Measurements from ENCODE around the gene MYL12B. TPM values are rescaled to one million over a fixed set of nuclear protein-coding genes. Genes with fewer than 3 reads are reported as not detected.
"Not testable (repeated sequence)": the region's sequence is repeated elsewhere in the genome, so short reads cannot be mapped to it uniquely, and the experiment has no call there.

Gene MYL12B
- polyA plus RNA-seq (ENCODE audit: low read depth in 6 of 6), result 100 to 1,000 TPM; 574 to 848 (median 647) TPM

DNA sequence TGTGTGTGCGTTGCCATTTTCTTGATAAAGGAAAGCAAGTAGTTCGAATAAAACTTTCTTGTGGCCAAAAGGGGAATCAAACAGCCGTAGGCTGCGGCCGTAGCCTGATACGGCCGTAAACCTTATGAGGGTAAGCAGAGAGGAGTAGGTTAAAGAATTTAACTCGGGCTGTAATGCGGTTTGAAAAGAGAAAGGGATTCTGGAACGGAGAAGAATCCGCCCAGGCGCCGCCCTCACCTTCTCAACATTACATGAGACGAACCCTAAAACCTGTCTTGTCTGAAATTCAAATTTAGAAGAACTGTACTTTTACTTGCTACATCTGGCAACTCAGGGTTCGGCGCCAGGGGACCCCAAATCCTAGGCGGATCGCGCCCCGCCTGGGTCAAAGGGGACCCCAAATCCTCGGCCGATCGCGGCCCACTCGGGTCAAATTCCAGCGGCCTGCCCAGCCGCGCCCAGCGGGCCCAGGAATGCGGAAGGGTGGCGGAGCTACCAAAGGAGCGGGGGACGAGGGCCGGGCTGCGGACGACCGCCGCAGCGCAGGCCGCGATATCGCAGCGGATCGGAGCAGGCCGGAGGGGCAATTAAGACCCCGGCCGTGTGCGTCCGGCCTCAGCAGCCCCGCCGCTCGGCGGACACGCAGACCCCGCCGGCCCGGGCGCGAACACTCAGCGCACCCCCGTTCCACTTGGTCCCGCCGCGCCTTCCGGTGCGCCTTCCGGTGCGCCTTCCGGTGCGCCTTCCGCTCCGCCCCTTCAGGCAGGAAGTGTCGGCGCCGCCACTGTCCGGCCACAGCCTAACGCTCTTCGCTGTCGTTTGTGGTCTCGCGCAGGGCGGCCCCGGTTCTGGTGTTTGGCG lies at the start of gene MYL12B:
Gene MYL12B (plus strand): TSS at position 761 of the 861 bp plus-strand sequence. CDS start 10,766 bp downstream, outside the sequence.
- ATAC-seq (ENCODE audit: low read depth in 2 of 2) (peak; percentile 81 to 82), DNase-seq (peak; percentile 86)
- H3K4me1 Mint-ChIP-seq, result peaks cover 66 to 82% (median 75%) of the 10 kb centered on the region in 3 donors
- H3K4me3 Mint-ChIP-seq, result peak within 1 kb of the TSS; percentile 93 to 99 (median 98)
- H3K9me3 Mint-ChIP-seq, result no peaks in the 10 kb centered on the region
- peaks cover under 1 to 9% of the 10 kb centered on the region in 2 donors for H3K36me3 Mint-ChIP-seq
- H3K27ac Mint-ChIP-seq, result peak within 1 kb of the TSS; percentile 98 to 100 (median 99)
- no peaks in the 10 kb centered on the region for H3K27me3 Mint-ChIP-seq

GRCh38 chr18:3212657-3213056 lies 49.3 kb upstream of the MYL12B start:
- ATAC-seq (ENCODE audit: low read depth in 2 of 2) (no peak), DNase-seq (no peak)
- Mint-ChIP-seq H3K36me3 (peaks cover 0 to 8% of the 10 kb centered on the region in 2 donors), H3K27me3 (no peaks in the 10 kb centered on the region), H3K27ac (no peak overlapping the region), H3K4me3 (no peak overlapping the region), H3K4me1 (peaks cover 0 to 4% (median 0%) of the 10 kb centered on the region in 3 donors), H3K9me3 (peaks cover 0 to 4% (median 0%) of the 10 kb centered on the region in 7 donors)

DNA sequence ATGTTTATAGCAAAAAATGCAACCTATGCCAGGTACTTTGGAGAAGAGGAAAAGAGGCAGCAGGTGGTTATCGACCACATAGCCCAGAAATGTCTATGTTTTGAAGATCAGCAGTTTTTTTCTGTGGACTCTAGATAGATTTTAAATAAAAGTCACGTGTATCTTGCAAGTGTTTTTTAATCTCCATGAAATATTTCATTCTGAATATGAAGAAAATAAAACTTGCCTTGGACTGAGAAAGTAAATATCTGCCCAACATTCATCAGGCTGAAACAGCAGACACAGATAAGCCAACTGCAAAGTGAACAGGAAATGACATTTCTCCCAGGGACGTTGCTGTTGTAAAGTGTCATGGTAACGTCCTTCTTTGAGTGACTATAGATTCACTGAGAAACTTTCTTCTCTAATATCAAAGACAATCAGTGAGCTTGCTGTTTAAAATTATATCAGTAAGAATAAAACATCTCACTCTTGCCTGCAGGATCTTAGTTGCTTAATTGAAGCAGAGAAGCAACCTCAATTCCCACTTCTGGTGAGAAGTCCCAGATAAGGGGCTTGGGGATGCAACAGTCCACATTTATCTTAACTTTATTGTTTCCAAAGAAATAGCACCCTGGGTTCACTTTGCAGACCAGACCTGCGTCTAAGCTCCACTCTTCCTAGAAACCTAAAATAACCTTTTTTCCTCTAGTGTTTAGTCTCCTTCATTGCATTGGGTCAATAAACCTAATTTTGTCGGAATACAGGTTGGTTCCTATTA lies 48.5 kb upstream of the MYL12B start:
- Mint-ChIP-seq H3K36me3 (peaks cover 0 to 8% of the 10 kb centered on the region in 2 donors), H3K4me3 (no peak overlapping the region), H3K4me1 (peaks cover 0 to 4% (median 0%) of the 10 kb centered on the region in 3 donors), H3K27ac (no peak overlapping the region), H3K9me3 (peaks cover 0 to 4% (median 0%) of the 10 kb centered on the region in 7 donors), H3K27me3 (no peaks in the 10 kb centered on the region)
- no peak for DNase-seq
- ATAC-seq (ENCODE audit: low read depth in 2 of 2), result peak in 1 of 2 donors; percentile 32

GRCh38 chr18:3214855-3215637 lies 46.9 kb upstream of the MYL12B start:
- no peak for DNase-seq
- no peak overlapping the region for H3K27ac Mint-ChIP-seq
- no peaks in the 10 kb centered on the region for H3K27me3 Mint-ChIP-seq
- H3K4me1 Mint-ChIP-seq, result no peaks in the 10 kb centered on the region
- H3K36me3 Mint-ChIP-seq, result peaks cover 0 to 8% of the 10 kb centered on the region in 2 donors
- H3K9me3 Mint-ChIP-seq, result peaks cover 0 to 2% (median 0%) of the 10 kb centered on the region in 7 donors
- no peak for ATAC-seq (ENCODE audit: low read depth in 2 of 2)
- H3K4me3 Mint-ChIP-seq, result peak overlapping the region in 1 of 8 donors; percentile 35

DNA sequence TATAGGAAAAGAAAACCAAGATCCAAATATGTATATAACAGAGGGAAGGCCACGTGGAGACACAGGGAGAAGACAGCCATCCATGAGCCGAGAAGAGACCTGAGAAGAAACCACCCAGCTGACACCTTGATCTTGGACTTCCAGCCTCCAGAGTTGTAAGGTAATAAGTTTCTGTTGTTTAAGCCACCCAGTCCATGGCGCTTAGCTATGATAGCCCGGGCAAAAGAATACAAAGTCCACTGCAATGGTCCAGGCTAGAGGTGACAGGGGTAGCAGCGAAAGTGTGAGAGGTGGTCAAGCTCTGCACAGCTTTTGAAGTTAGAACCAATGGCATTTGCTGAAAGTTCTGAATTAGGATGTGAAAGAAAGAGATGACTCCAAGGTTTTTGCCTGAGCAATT lies 44.9 kb upstream of the MYL12B start:
- no peak overlapping the region for H3K4me3 Mint-ChIP-seq
- no peaks in the 10 kb centered on the region for H3K4me1 Mint-ChIP-seq
- ATAC-seq (ENCODE audit: low read depth in 2 of 2) (no peak), DNase-seq (no peak)
- no peak overlapping the region for H3K27ac Mint-ChIP-seq
- peaks cover 0 to 8% of the 10 kb centered on the region in 2 donors for H3K36me3 Mint-ChIP-seq
- no peaks in the 10 kb centered on the region for H3K27me3 Mint-ChIP-seq
- peaks cover 0 to 2% (median 0%) of the 10 kb centered on the region in 7 donors for H3K9me3 Mint-ChIP-seq

DNA sequence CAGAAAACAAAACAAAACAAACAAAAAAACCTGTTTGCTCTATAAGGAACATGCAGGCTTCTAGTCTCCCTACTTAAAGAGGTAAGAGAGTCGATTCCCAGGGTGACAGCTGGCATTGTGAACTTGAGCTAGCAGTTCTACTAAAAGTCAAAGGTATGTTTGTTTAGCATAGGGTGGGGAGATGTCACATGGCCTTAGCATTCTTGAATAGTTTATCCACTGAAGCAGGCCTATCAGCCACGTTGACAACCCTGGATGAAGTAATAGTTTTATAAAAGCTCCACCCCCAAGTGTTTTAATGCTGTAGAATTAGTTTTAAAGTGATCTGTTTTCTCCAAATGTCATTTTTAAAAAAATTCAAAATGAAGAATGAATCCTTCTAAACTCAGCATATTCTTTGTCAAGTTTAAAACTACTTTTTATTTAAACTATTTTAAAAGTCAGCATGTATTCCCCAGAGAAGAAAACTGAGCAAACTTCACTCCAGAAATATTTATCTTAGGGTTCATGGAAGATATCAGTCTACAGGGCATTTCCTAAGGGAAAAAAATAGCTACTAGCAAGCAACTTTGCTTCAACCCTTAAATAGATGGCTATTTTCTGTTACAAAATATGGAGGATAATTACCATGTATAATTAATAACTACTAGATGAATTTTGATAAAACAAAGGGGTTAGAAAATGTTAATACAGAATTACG lies 43.8 kb upstream of the MYL12B start:
- no peaks in the 10 kb centered on the region for H3K4me1 Mint-ChIP-seq
- no peaks in the 10 kb centered on the region for H3K27me3 Mint-ChIP-seq
- peak overlapping the region in 2 of 6 donors; percentile 18 to 64 for H3K27ac Mint-ChIP-seq
- H3K36me3 Mint-ChIP-seq, result peaks cover 0 to 8% of the 10 kb centered on the region in 2 donors
- peaks cover 0 to 2% (median 0%) of the 10 kb centered on the region in 7 donors for H3K9me3 Mint-ChIP-seq
- ATAC-seq (ENCODE audit: low read depth in 2 of 2) (no peak), DNase-seq (no peak)
- no peak overlapping the region for H3K4me3 Mint-ChIP-seq

DNA sequence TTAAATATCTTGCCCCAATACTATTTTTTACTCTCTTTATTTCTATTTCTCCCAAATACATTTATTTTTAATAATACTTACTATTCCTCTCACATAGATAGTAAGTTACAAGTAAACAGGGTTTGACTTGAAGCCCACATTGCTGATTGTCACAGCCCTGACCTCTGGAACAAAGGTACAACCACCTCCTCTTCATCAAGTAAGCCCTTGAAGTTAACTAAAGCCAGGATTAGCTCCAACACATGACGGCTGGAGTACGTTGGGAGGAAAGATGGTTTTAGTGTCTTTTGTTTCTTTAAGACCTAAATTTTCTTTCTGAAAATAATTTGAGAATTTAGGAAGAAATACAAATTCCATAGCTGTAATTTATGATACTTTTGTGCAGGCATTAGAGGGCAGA lies 43.1 kb upstream of the MYL12B start:
- Mint-ChIP-seq H3K36me3 (peaks cover 0 to 8% of the 10 kb centered on the region in 2 donors), H3K4me1 (no peaks in the 10 kb centered on the region), H3K27me3 (no peaks in the 10 kb centered on the region), H3K27ac (no peak overlapping the region), H3K4me3 (no peak overlapping the region), H3K9me3 (peaks cover 0 to 2% (median 0%) of the 10 kb centered on the region in 7 donors)
- no peak for ATAC-seq (ENCODE audit: low read depth in 2 of 2)
- no peak for DNase-seq

- DNase-seq (no peak), ATAC-seq (ENCODE audit: low read depth in 2 of 2) (no peak)
- Mint-ChIP-seq H3K9me3 (peaks cover 0 to 2% (median 0%) of the 10 kb centered on the region in 7 donors), H3K27ac (no peak overlapping the region), H3K4me3 (no peak overlapping the region), H3K4me1 (no peaks in the 10 kb centered on the region), H3K27me3 (no peaks in the 10 kb centered on the region), H3K36me3 (peaks cover 0 to 8% of the 10 kb centered on the region in 2 donors)
These were observed 42.7 kb upstream of the MYL12B start for GRCh38 chr18:3219241-3219630.

DNA sequence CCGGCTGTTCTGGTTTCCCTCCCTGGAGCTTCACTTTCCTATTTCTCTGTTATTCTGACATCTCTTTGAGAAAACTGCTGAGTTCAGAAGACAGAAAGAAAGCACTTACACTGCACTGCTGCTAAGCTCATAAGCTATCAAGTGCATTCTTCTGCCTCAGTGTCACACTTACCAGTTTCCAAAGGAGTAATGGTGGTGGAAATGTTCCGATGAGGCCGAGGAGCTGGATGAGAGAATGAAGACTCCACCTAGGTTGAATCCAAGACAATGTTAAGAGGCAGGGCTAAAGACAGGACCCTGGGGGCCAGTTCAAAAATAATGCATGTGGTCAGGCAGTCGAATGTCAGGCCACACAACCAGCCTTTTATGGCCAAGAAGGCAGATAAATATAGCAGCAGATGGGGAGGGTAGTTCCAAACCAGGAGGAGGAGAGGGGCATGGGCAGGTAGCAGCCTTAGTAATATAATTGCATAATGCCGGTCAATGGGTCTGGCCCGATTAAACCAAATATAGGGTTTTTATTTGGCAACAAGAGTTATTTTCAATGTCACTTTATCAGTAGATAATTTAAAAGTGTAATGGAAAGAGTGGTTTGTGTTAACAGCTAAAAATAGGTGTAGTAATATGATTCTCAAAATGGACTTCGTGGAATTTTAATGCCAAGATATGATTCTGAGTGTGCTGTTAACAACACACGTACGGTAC lies 42.1 kb upstream of the MYL12B start, which contains the start of gene MYOM1:
Gene MYOM1 (minus strand): TSS at position 338 of the 705 bp plus-strand sequence. CDS start 4,745 bp downstream, outside the sequence.
- H3K36me3 Mint-ChIP-seq, result peaks cover 0 to 8% of the 10 kb centered on the region in 2 donors
- no peak within 1 kb of the TSS for H3K4me3 Mint-ChIP-seq
- ATAC-seq (ENCODE audit: low read depth in 2 of 2) (no peak), DNase-seq (no peak)
- peaks cover 0 to 2% (median 0%) of the 10 kb centered on the region in 7 donors for H3K9me3 Mint-ChIP-seq
- H3K27me3 Mint-ChIP-seq, result no peaks in the 10 kb centered on the region
- no peaks in the 10 kb centered on the region for H3K4me1 Mint-ChIP-seq
- H3K27ac Mint-ChIP-seq, result peak within 1 kb of the TSS in 3 of 6 donors; percentile 7 to 48 (median 36)

- not testable (repeated sequence) for ATAC-seq (ENCODE audit: low read depth in 2 of 2); H3K4me1 Mint-ChIP-seq; H3K27ac Mint-ChIP-seq; H3K27me3 Mint-ChIP-seq; H3K36me3 Mint-ChIP-seq; DNase-seq; H3K4me3 Mint-ChIP-seq; H3K9me3 Mint-ChIP-seq
These were observed 41.1 kb upstream of the MYL12B start for GRCh38 chr18:3220868-3221267.

- Mint-ChIP-seq H3K9me3 (peaks cover 0 to under 1% (median 0%) of the 10 kb centered on the region in 7 donors), H3K4me3 (no peak overlapping the region), H3K36me3 (peaks cover 0 to 1% of the 10 kb centered on the region in 2 donors), H3K27ac (no peak overlapping the region), H3K27me3 (no peaks in the 10 kb centered on the region), H3K4me1 (no peaks in the 10 kb centered on the region)
- ATAC-seq (ENCODE audit: low read depth in 2 of 2) (no peak), DNase-seq (no peak)
These were observed 40.4 kb upstream of the MYL12B start for GRCh38 chr18:3221496-3221895.

DNA sequence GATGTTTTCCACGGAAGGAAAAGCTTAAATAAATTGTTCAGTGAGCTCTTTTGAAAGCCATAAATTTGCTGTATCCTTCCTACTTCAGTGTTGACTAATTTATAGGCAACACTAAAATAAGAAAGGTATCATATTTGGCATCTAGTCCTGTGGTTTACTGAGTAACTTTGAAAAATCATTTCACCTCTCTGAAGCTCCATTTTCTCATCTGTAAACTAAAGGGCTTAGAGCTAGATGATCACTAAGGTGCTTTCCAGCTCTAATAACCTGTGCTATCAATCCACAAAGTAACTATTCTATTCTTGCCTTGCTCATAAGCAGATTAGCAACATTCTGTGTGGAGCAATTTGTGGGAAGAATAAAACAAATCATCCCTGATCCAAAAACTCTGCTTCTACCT lies 38.6 kb upstream of the MYL12B start:
- H3K4me1 Mint-ChIP-seq, result no peaks in the 10 kb centered on the region
- no peaks in the 10 kb centered on the region for H3K9me3 Mint-ChIP-seq
- no peaks in the 10 kb centered on the region for H3K36me3 Mint-ChIP-seq
- no peak for ATAC-seq (ENCODE audit: low read depth in 2 of 2)
- no peaks in the 10 kb centered on the region for H3K27me3 Mint-ChIP-seq
- H3K4me3 Mint-ChIP-seq, result no peak overlapping the region
- no peak for DNase-seq
- H3K27ac Mint-ChIP-seq, result peak overlapping the region in 1 of 6 donors; percentile 37
